CD14-positive monocyte (primary cell): ENCODE results near the gene SNX2. TPM values are rescaled to one million over a fixed set of nuclear protein-coding genes. Genes with fewer than 3 reads are reported as not detected.
A peak's percentile ranks its signal among the peaks of the same experiment; 100 is the strongest.

Source experiments
- DNase-seq, 3 donors: peaks; one replicate each; pipeline ENCODE4 v3.0.0-alpha.2; 2011 to 2022
- H2AFZ ChIP-seq: 2 replicates; pipeline ENCODE4 v1.6.0; 2012; ENCODE audit warnings: mild to moderate bottlenecking, low read depth, low read length, inconsistent platforms; ENCODE audit not compliant: insufficient read depth, poor library complexity, severe bottlenecking
- H3K27ac ChIP-seq, 2 donors: 1 replicate in 1 of 2; 2 replicates in 1 of 2; pipeline ENCODE4 v1.5.1; 2012 to 2013; ENCODE audit warnings: low read length in 2 of 2, control low read depth in 1 of 2, inconsistent platforms in 1 of 2, low read depth in 1 of 2, mild to moderate bottlenecking in 1 of 2
- H3K27me3 ChIP-seq, 2 donors: one replicate each; pipeline versions ENCODE4 v1.6.0 to v1.6.1; 2011 to 2013; ENCODE audit warnings: low read length in 2 of 2; ENCODE audit not compliant: control insufficient read depth in 2 of 2, insufficient read depth in 2 of 2
- H3K36me3 ChIP-seq, 2 donors: replicated peaks in 1 of 2; 1 replicate in 1 of 2; 2 replicates in 1 of 2; pipeline versions ENCODE4 v1.5.1 to v1.6.1; 2012 to 2013; ENCODE audit warnings: low read length in 2 of 2, control low read depth in 1 of 2, inconsistent platforms in 1 of 2, mild to moderate bottlenecking in 1 of 2; ENCODE audit not compliant: insufficient read depth in 2 of 2, control insufficient read depth in 1 of 2
- H3K4me1 ChIP-seq, 2 donors: 1 replicate in 1 of 2; 2 replicates in 1 of 2; pipeline versions ENCODE4 v1.5.1 to v1.6.1; 2012 to 2013; ENCODE audit warnings: low read length in 2 of 2, control low read depth in 1 of 2, inconsistent platforms in 1 of 2, mild to moderate bottlenecking in 1 of 2, moderate library complexity in 1 of 2; ENCODE audit not compliant: insufficient read depth in 2 of 2, control insufficient read depth in 1 of 2
- H3K4me2 ChIP-seq: replicated peaks from 2 replicates; pipeline ENCODE3; 2012; ENCODE audit warnings: low read length, moderate library complexity, mild to moderate bottlenecking; ENCODE audit not compliant: poor library complexity, severe bottlenecking; ENCODE audit errors: extremely low read depth
- H3K4me3 ChIP-seq, 3 experiments: fragments of 200-600 bp in 1 of 3; sonication (generic) in 1 of 3; replicated peaks in 1 of 3; 1 replicate in 2 of 3; 2 replicates in 1 of 3; pipeline ENCODE4 v1.5.1; 2011 to 2013; ENCODE audit warnings: low read length in 3 of 3, mild to moderate bottlenecking in 3 of 3, control low read depth in 2 of 3, low read depth in 2 of 3, inconsistent platforms in 1 of 3, moderate library complexity in 1 of 3
- H3K79me2 ChIP-seq: 2 replicates; pipeline ENCODE4 v1.6.0; 2012; ENCODE audit warnings: mild to moderate bottlenecking, control low read depth, inconsistent platforms, low read length, moderate library complexity; ENCODE audit not compliant: insufficient read depth
- H3K9ac ChIP-seq: 2 replicates; pipeline ENCODE4 v1.6.0; 2017; ENCODE audit warnings: low read length, mild to moderate bottlenecking; ENCODE audit not compliant: insufficient read depth, poor library complexity, severe bottlenecking
- H3K9me3 ChIP-seq, 2 donors: replicated peaks in 1 of 2; 1 replicate in 1 of 2; 2 replicates in 1 of 2; pipeline versions ENCODE4 v1.5.1 to v1.6.1; 2012 to 2013; ENCODE audit warnings: low read length in 2 of 2, control low read depth in 1 of 2; ENCODE audit not compliant: control insufficient read depth in 1 of 2, insufficient read depth in 1 of 2
- H4K20me1 ChIP-seq: 2 replicates; pipeline ENCODE4 v1.6.0; 2012; ENCODE audit warnings: mild to moderate bottlenecking, low read length, control low read depth, moderate library complexity; ENCODE audit not compliant: insufficient read depth
- H3K27ac Mint-ChIP-seq, 7 donors: one replicate each; pipeline ENCODE4 v1.8.0; 2020; ENCODE audit warnings: mild to moderate bottlenecking in 7 of 7, mixed read lengths in 7 of 7, moderate library complexity in 6 of 7, inconsistent platforms in 2 of 7
- H3K27me3 Mint-ChIP-seq, 3 donors: one replicate each; pipeline ENCODE4 v1.8.0; 2021 to 2022; ENCODE audit warnings: low read depth in 3 of 3, mild to moderate bottlenecking in 3 of 3, mixed read lengths in 3 of 3, moderate library complexity in 3 of 3, inconsistent platforms in 1 of 3
- H3K36me3 Mint-ChIP-seq, 2 donors: one replicate each; pipeline ENCODE4 v1.8.0; 2020; ENCODE audit warnings: mixed read lengths in 2 of 2, inconsistent platforms in 1 of 2, mild to moderate bottlenecking in 1 of 2
- H3K4me1 Mint-ChIP-seq: one replicate; pipeline ENCODE4 v1.8.0; 2020; ENCODE audit warnings: mild to moderate bottlenecking, mixed read lengths
- H3K4me3 Mint-ChIP-seq, 2 donors: one replicate each; pipeline ENCODE4 v1.8.0; 2020; ENCODE audit warnings: mild to moderate bottlenecking in 2 of 2, mixed read lengths in 2 of 2, moderate library complexity in 1 of 2
- H3K9me3 Mint-ChIP-seq, 7 donors: one replicate each; pipeline ENCODE4 v1.8.0; 2020 to 2022; ENCODE audit warnings: mixed read lengths in 7 of 7, mild to moderate bottlenecking in 6 of 7, moderate library complexity in 6 of 7, inconsistent platforms in 2 of 7
- WGBS: methylation state at CpG from one replicate; pipeline ENCODE4 v1.1.5; 2013; ENCODE audit warnings: missing lambda C conversion rate; ENCODE audit not compliant: insufficient coverage; 5-methylcytosine and 5-hydroxymethylcytosine counted together
- intact Hi-C, 2 donors: fragments of 100-400 bp; cut with micrococcal nuclease; formaldehyde crosslinking; loops; one replicate each; pipeline versions ENCODE4 v1.15.0 to v1.15.1; 2023
- polyA plus RNA-seq, 3 donors: library from polyadenylated mRNA; depleted of rRNA in 1 of 3; unstranded in 2 of 3; stranded (reverse) in 1 of 3; fragments of 300-500 nt in 2 of 3; fragments of >200 nt in 1 of 3; fragmentation: Illumina TruSeq in 2 of 3; gene quantifications; 1 replicate in 2 of 3; 2 replicates in 1 of 3; pipeline ENCODE4 v1.2.3, GENCODE V29; 2012 to 2021
- TF ChIP-seq, protein P1 (sequence below): fragments of 200-600 bp; IDR thresholded peaks from one replicate; pipeline ENCODE4 v1.8.0; 2022; ENCODE audit warnings: antibody characterized with exemption, mild to moderate bottlenecking

SNX2 gene
- polyA plus RNA-seq, 3 donors = 84.6 to 264 (median 263) TPM

DNA sequence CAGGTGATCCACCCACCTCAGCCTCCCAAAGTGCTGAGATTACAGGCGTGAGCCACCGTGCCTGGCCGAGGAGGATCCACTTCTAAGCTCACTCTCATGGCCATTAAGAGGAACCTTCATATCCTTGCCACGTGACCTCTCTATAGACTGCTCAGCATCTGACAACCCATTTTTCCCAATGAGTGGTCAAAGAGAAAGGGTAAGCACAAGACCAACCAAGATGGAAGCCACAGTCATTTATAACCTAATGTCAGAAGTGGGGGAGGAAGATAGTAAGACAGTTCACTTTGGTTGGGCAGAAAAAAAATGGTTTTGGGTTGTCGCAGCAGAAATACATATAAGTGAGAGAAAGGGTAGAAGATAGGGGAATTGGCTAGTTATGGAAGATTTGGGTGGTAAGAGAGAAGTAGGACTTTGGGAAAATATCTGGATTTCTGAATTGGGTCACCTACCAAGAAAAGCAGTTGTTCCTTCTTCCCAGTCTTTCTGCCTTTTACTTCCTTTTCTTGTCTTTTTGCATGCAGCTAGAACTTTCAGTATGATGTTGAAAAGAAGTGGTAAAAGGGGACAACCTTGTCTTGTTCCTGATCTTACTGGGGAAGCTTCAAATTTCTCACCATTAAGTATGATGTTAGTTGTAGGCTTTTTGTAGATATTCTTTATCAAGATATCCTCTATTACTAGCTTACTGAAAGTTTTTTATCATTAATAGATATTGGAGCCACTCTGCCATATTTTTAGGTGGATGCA is 15.6 kb downstream of the SNX2 start:
- 92% methylated on average over 1 of the region's 5 CpGs for WGBS
- H3K27ac Mint-ChIP-seq = peak overlapping the region in 4 of 7 donors; percentile 1 to 80 (median 45)

DNA sequence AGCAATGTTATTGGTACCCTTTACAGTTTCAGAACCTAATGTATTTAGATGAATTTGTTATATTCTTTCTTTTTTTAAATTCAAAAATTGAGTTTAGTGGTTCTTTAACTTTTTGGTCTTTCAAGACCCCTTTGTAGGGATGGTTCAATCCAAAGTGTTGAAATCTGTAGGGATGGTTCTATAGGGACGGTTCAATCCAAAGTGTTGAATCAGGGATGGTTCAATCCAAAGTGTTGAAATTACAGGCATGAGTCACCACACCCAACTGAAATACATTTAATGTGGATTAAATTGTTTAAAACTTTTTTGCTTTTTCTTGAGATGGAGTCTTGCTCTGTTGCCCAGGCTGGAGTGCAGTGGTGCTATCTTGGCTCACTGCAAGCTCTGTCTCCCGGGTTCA is 30.6 kb downstream of the SNX2 start:
- Histone ChIP-seq H3K4me3 (no peak overlapping the region), H3K4me2 (no peak overlapping the region), H3K9ac (no peak overlapping the region), H3K4me1 (no peaks in the 10 kb centered on the region), H3K36me3 (peaks cover 79 to 98% of the 10 kb centered on the region in 2 donors), H4K20me1 (peaks cover 94% of the 10 kb centered on the region), H3K79me2 (no peaks in the 10 kb centered on the region), H2AFZ (no peak overlapping the region), H3K9me3 (no peaks in the 10 kb centered on the region), H3K27me3 (no peaks in the 10 kb centered on the region), H3K27ac (no peak overlapping the region)
- TF ChIP-seq, protein P1, sequence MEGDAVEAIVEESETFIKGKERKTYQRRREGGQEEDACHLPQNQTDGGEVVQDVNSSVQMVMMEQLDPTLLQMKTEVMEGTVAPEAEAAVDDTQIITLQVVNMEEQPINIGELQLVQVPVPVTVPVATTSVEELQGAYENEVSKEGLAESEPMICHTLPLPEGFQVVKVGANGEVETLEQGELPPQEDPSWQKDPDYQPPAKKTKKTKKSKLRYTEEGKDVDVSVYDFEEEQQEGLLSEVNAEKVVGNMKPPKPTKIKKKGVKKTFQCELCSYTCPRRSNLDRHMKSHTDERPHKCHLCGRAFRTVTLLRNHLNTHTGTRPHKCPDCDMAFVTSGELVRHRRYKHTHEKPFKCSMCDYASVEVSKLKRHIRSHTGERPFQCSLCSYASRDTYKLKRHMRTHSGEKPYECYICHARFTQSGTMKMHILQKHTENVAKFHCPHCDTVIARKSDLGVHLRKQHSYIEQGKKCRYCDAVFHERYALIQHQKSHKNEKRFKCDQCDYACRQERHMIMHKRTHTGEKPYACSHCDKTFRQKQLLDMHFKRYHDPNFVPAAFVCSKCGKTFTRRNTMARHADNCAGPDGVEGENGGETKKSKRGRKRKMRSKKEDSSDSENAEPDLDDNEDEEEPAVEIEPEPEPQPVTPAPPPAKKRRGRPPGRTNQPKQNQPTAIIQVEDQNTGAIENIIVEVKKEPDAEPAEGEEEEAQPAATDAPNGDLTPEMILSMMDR = no peak
- DNase-seq = peak; percentile 13 to 49 (median 20)
- Mint-ChIP-seq H3K4me3 (no peak overlapping the region), H3K36me3 (peaks cover 76 to 86% of the 10 kb centered on the region in 2 donors), H3K4me1 (no peaks in the 10 kb centered on the region), H3K9me3 (peaks cover 0 to 2% (median 0%) of the 10 kb centered on the region in 7 donors), H3K27ac (no peak overlapping the region), H3K27me3 (no peaks in the 10 kb centered on the region)
- intact Hi-C loops = no loop called here
- no CpG with 5 or more reads among the region's 2 CpGs for WGBS

More for the DNA sequence above, 15.6 kb downstream of the SNX2 start:
- Mint-ChIP-seq H3K27me3 (no peaks in the 10 kb centered on the region), H3K4me1 (peaks cover 29% of the 10 kb centered on the region), H3K9me3 (peaks cover 0 to 3% (median 2%) of the 10 kb centered on the region in 7 donors), H3K36me3 (peaks cover 23 to 36% of the 10 kb centered on the region in 2 donors), H3K4me3 (no peak overlapping the region)
- Histone ChIP-seq H2AFZ (no peak overlapping the region), H3K4me1 (peaks cover 4 to 10% of the 10 kb centered on the region in 2 donors), H3K9ac (no peak overlapping the region), H3K9me3 (peaks cover 0 to 1% of the 10 kb centered on the region in 2 donors), H4K20me1 (peaks cover 100% of the 10 kb centered on the region), H3K27ac (peak overlapping the region in 1 of 2 donors; percentile 34), H3K79me2 (peaks cover 100% of the 10 kb centered on the region), H3K4me3 (no peak overlapping the region), H3K36me3 (peaks cover 6 to 20% of the 10 kb centered on the region in 2 donors), H3K27me3 (no peaks in the 10 kb centered on the region), H3K4me2 (no peak overlapping the region)
- TF ChIP-seq, protein P1 = no peak
- intact Hi-C loops = no loop called here
- no peak for DNase-seq
